ENCODE data around the gene ACBD6. TPM values are rescaled to one million over a fixed set of nuclear protein-coding genes. Genes with fewer than 3 reads are reported as not detected.
"Not testable (repeated sequence)": the region's sequence is repeated elsewhere in the genome, so short reads cannot be mapped to it uniquely, and the experiment has no call there.

Gene ACBD6
- total and polyA plus RNA-seq, 2 experiments from 2014 or later, result 36.3 to 45.8 TPM

DNA sequence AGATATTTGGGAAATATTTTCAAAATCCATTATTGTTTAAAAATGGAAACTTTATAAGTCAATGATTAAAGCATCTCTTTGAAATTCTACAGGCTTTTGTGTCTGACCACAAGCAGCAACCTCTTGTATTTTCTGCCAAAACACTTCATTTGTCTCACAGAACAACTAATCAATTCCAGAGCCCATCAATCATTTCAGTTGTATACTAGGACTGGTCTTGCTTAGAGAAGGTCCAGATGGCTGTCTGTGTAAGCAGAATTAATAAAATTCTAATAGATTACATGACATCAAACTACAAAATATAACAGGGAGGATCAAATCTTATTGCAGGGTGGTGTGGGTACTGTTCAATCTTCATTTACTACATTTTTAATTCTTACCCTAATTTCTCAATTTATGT is 76.4 kb downstream of the ACBD6 start:
- Histone ChIP-seq H3K9me3 (ENCODE audit: low read depth) (no peaks in the 10 kb centered on the region), H3K27ac (no peak overlapping the region), H3K4me3 (no peak overlapping the region), H3K36me3 (replicated peaks; ENCODE audit: insufficient read depth, low read depth) (no peaks in the 10 kb centered on the region), H3K4me2 (no peak overlapping the region), H3K79me2 (no peaks in the 10 kb centered on the region), H3K9me2 (replicated peaks; ENCODE audit: insufficient read depth) (no peaks in the 10 kb centered on the region), H3K4me1 (ENCODE audit: insufficient read depth) (no peaks in the 10 kb centered on the region), H4K20me1 (ENCODE audit: insufficient read depth, poor library complexity, severe bottlenecking) (no peaks in the 10 kb centered on the region), H3K27me3 (no peaks in the 10 kb centered on the region), H2AFZ (no peak overlapping the region)
- no peak for TF ChIP-seq EZH2phosphoT487 (IDR thresholded peaks at IDR 0.05; ENCODE audit: low read depth, severe bottlenecking, unreplicated experiment)
- TF ChIP-seq EZH2 (IDR thresholded peaks at IDR 0.05; ENCODE audit: borderline replicate concordance), result no peak
- no peak for TF ChIP-seq CTCF (IDR thresholded peaks at IDR 0.05; ENCODE audit: poor library complexity)
- no peak for DNase-seq (ENCODE audit: low spot score)

- 76% methylated on average over 3 of the region's 3 CpGs for WGBS (ENCODE audit: low lambda C conversion rate, missing lambda C conversion rate)
- DNase-seq (ENCODE audit: low spot score), result no peak
- Histone ChIP-seq H3K4me3 (no peak overlapping the region), H3K27ac (no peak overlapping the region), H3K9me3 (ENCODE audit: low read depth) (no peaks in the 10 kb centered on the region), H3K27me3 (no peaks in the 10 kb centered on the region), H3K9me2 (replicated peaks; ENCODE audit: insufficient read depth) (no peaks in the 10 kb centered on the region), H3K36me3 (replicated peaks; ENCODE audit: insufficient read depth, low read depth) (no peaks in the 10 kb centered on the region), H3K4me1 (ENCODE audit: insufficient read depth) (no peaks in the 10 kb centered on the region), H3K79me2 (no peaks in the 10 kb centered on the region), H2AFZ (no peak overlapping the region), H3K4me2 (no peak overlapping the region), H4K20me1 (ENCODE audit: insufficient read depth, poor library complexity, severe bottlenecking) (no peaks in the 10 kb centered on the region)
- TF ChIP-seq EZH2 (IDR thresholded peaks at IDR 0.05; ENCODE audit: borderline replicate concordance) (no peak), EZH2phosphoT487 (IDR thresholded peaks at IDR 0.05; ENCODE audit: low read depth, severe bottlenecking, unreplicated experiment) (no peak), CTCF (IDR thresholded peaks at IDR 0.05; ENCODE audit: poor library complexity) (no peak)
Measured at GRCh38 chr1:180424848-180425457, 77.4 kb downstream of the ACBD6 start.

- Histone ChIP-seq H3K4me1 (ENCODE audit: insufficient read depth) (no peaks in the 10 kb centered on the region), H3K4me2 (no peak overlapping the region), H3K27me3 (no peaks in the 10 kb centered on the region), H3K9me3 (ENCODE audit: low read depth) (no peaks in the 10 kb centered on the region), H3K36me3 (replicated peaks; ENCODE audit: insufficient read depth, low read depth) (no peaks in the 10 kb centered on the region), H4K20me1 (ENCODE audit: insufficient read depth, poor library complexity, severe bottlenecking) (no peaks in the 10 kb centered on the region), H3K79me2 (no peaks in the 10 kb centered on the region), H3K4me3 (no peak overlapping the region), H2AFZ (no peak overlapping the region), H3K27ac (no peak overlapping the region), H3K9me2 (replicated peaks; ENCODE audit: insufficient read depth) (no peaks in the 10 kb centered on the region)
- no peak for TF ChIP-seq EZH2 (IDR thresholded peaks at IDR 0.05; ENCODE audit: borderline replicate concordance)
- TF ChIP-seq CTCF (IDR thresholded peaks at IDR 0.05; ENCODE audit: poor library complexity), result no peak
- TF ChIP-seq EZH2phosphoT487 (IDR thresholded peaks at IDR 0.05; ENCODE audit: low read depth, severe bottlenecking, unreplicated experiment), result no peak
- WGBS (ENCODE audit: low lambda C conversion rate, missing lambda C conversion rate), result 96% methylated on average over 1 of the region's 1 CpG
- DNase-seq (ENCODE audit: low spot score), result no peak
Measured at GRCh38 chr1:180421614-180422013, 80.8 kb downstream of the ACBD6 start.

DNA sequence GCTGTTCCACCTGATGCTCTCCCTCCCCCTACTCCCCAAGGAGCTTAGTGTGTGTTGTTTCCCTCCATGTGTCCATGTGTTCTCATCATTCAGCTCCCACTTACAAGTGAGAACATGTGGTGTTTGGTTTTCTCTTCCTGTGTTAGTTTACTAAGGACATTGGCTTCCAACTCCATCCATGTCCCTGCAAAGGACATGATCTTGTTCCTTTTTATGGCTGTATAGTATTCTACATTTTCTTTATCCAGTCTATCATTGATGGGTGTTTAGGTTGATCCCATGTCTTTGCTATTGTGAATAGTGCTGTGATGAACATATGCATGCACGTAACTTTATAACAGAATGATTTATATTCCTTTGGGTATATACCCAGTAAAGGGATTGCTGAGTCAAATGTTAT is 81.2 kb downstream of the ACBD6 start:
- not testable (repeated sequence) for H3K79me2 ChIP-seq; H3K27me3 ChIP-seq; H3K4me3 ChIP-seq; H3K9me2 ChIP-seq (replicated peaks; ENCODE audit: insufficient read depth); DNase-seq (ENCODE audit: low spot score); H3K9me3 ChIP-seq (ENCODE audit: low read depth); H3K36me3 ChIP-seq (replicated peaks; ENCODE audit: insufficient read depth, low read depth); H3K4me2 ChIP-seq; H4K20me1 ChIP-seq (ENCODE audit: insufficient read depth, poor library complexity, severe bottlenecking); H3K27ac ChIP-seq; H2AFZ ChIP-seq; H3K4me1 ChIP-seq (ENCODE audit: insufficient read depth)
- WGBS (ENCODE audit: low lambda C conversion rate, missing lambda C conversion rate), result 100% methylated on average over 1 of the region's 1 CpG

Measured in hepatocyte (in vitro differentiated cells).